ENCODE measurements around the gene ESRRA. TPM values are rescaled to one million over a fixed set of nuclear protein-coding genes. Genes with fewer than 3 reads are reported as not detected.

The ESRRA gene
- total RNA-seq, 3 donors from 2014 or later (not counting 1 experiment from before 2014, with no cell fraction given): 47.1 to 51.3 (median 50.0) TPM

DNA sequence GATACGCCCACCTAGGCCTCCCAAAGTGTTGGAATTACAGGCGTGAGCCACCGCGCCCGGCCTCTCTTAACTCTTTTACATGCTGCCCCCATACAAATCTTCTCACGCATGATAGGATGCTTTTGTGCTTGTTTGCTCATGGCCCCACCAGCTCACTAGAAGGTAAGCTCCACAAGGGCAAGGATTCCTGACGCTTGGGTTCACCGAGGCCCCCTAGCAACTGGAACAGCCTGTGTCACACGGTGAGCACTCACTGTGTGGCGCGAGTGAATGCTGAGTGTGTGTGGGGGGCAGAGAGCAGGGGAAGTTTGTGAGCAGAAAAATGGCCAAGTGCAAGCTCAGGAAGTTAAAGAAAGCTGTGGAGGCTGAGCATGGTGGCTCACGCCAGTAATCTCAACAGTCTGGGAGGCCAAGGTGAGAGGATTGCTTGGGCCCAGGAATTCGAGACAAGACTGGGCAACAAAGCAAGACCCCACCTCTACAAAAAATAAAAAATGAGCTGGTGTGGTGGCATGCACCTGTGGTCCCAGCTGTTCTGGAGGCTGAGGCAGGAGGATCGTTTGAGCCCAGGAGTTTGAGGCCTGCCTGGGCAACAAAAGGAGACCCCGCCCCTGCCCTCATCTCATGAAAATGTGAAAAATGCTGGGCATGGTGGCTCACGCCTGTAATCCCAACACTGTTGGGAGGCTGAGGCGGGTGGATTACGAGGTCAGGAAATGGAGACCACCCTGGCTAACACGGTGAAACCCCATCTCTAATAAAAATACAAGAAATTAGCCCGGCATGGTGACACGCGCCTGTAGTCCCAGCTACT lies 23.2 kb upstream of the ESRRA start:
- H3K27ac Mint-ChIP-seq: peak overlapping the region; percentile 94 to 96
- intact Hi-C loops (cut with micrococcal nuclease): no loop called here
- TF ChIP-seq, protein P1, sequence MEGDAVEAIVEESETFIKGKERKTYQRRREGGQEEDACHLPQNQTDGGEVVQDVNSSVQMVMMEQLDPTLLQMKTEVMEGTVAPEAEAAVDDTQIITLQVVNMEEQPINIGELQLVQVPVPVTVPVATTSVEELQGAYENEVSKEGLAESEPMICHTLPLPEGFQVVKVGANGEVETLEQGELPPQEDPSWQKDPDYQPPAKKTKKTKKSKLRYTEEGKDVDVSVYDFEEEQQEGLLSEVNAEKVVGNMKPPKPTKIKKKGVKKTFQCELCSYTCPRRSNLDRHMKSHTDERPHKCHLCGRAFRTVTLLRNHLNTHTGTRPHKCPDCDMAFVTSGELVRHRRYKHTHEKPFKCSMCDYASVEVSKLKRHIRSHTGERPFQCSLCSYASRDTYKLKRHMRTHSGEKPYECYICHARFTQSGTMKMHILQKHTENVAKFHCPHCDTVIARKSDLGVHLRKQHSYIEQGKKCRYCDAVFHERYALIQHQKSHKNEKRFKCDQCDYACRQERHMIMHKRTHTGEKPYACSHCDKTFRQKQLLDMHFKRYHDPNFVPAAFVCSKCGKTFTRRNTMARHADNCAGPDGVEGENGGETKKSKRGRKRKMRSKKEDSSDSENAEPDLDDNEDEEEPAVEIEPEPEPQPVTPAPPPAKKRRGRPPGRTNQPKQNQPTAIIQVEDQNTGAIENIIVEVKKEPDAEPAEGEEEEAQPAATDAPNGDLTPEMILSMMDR (IDR thresholded peaks at IDR 0.05): no peak
- no peak overlapping the region for H3K27ac ChIP-seq (ENCODE audit: low read length)
- no peaks in the 10 kb centered on the region for H3K9me3 Mint-ChIP-seq
- peaks cover 12 to 16% of the 10 kb centered on the region in 2 donors for H3K4me1 Mint-ChIP-seq
- peaks cover 7% of the 10 kb centered on the region for H3K36me3 ChIP-seq (ENCODE audit: control insufficient read depth, insufficient read depth, low read length)
- no peaks in the 10 kb centered on the region for H3K27me3 Mint-ChIP-seq (ENCODE audit: low read depth in 2 of 2)
- DNase-seq (no peak), ATAC-seq (no peak)
- no peak overlapping the region for H3K4me3 ChIP-seq (ENCODE audit: low read length)
- no peak overlapping the region for H3K4me3 Mint-ChIP-seq
- peaks cover 22% of the 10 kb centered on the region for H3K4me1 ChIP-seq (ENCODE audit: control insufficient read depth, insufficient read depth, low read length)
- 96% methylated on average over 21 of the region's 22 CpGs for WGBS (ENCODE audit: insufficient coverage)
- no peaks in the 10 kb centered on the region for H3K36me3 Mint-ChIP-seq
- H3K9me3 ChIP-seq (ENCODE audit: control insufficient read depth, insufficient read depth, low read length): no peaks in the 10 kb centered on the region
- H3K27me3 ChIP-seq (ENCODE audit: control insufficient read depth, insufficient read depth, low read length): no peaks in the 10 kb centered on the region

DNA sequence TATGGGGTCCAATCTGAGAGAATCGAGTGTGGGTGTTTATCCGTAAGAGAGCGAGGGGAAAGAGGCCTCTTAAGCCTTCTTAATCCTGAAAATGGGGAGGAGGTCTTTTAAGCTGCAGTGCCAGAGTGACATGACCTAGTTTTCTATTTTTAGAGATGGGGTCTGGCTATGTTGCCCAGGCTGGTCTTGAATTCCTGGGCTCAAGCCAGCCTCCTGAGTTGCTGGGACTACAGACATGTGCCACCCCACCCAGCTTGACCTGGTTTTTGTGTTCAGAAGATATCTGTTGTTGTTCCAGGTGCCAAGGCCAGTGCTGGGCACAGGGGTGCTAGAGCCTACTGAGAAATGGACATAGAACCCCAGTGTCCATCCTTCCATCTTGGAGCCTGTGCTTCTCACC lies 22.2 kb upstream of the ESRRA start:
- H3K9me3 Mint-ChIP-seq: no peaks in the 10 kb centered on the region
- no peaks in the 10 kb centered on the region for H3K27me3 Mint-ChIP-seq (ENCODE audit: low read depth in 2 of 2)
- no peaks in the 10 kb centered on the region for H3K36me3 Mint-ChIP-seq
- TF ChIP-seq, protein P1 (IDR thresholded peaks at IDR 0.05): no peak
- 93% methylated on average over 3 of the region's 3 CpGs for WGBS (ENCODE audit: insufficient coverage)
- Histone ChIP-seq H3K36me3 (ENCODE audit: control insufficient read depth, insufficient read depth, low read length) (peaks cover 7% of the 10 kb centered on the region), H3K27ac (ENCODE audit: low read length) (no peak overlapping the region), H3K4me1 (ENCODE audit: control insufficient read depth, insufficient read depth, low read length) (peaks cover 22% of the 10 kb centered on the region), H3K4me3 (ENCODE audit: low read length) (no peak overlapping the region), H3K9me3 (ENCODE audit: control insufficient read depth, insufficient read depth, low read length) (no peaks in the 10 kb centered on the region), H3K27me3 (ENCODE audit: control insufficient read depth, insufficient read depth, low read length) (no peaks in the 10 kb centered on the region)
- no peak for ATAC-seq
- H3K27ac Mint-ChIP-seq: peak overlapping the region; percentile 94 to 96
- H3K4me3 Mint-ChIP-seq: peak overlapping the region; percentile 56
- intact Hi-C loops (cut with micrococcal nuclease): no loop called here
- no peak for DNase-seq
- H3K4me1 Mint-ChIP-seq: peaks cover 12 to 16% of the 10 kb centered on the region in 2 donors

DNA sequence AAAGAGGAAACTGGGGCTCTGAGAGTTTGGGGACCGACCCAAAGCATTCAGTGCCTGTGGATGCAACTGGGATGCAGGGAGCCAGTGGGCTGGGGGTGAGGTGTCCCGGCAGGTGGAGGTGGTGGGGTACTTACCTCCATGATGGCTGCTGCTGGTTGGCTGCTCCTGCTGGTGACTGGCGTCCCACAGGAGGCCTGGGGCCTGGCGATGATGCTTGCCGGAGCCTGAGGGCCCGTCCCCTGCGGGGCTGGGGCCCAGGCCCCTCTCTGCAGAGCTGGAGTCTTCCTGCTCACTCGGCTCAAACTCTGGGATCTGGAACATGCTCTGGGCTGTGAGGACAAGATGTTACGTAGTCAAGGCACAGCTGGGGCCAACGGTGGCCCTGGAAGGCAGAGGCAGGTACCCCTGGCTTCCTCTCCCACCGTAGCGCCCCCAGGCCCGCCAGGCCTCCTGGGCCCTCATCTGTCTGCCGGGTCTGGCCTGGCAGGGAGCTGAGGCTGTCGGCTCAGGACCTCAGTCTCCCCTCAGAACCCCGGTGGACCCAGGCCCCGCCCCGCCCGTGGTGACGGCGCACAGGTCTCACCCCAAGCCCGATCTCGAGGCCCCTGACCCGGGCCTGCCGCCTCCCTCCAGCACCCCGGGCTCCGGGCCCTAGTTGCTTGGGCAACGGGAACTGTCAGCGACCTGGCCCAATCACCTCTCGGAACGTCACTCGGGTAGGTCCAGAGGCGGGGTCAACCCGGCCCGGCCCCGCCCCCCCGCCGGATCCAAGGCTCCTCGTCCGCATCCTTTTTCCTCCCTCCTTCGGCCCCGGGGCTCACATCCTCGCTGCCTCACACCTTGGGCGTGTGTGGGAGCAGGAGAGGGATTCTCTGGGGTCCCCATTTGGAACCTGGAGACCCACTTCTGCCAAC lies 21.0 kb upstream of the ESRRA start, which contains the start of gene BAD:
Gene BAD, minus strand, starts transcription at position 618 of the 914 bp plus-strand sequence. Its CDS starts 297 bp downstream, at position 321.
- H3K4me3 Mint-ChIP-seq: peak within 1 kb of the TSS; percentile 93
- H3K9me3 Mint-ChIP-seq: no peaks in the 10 kb centered on the region
- Histone ChIP-seq H3K36me3 (ENCODE audit: control insufficient read depth, insufficient read depth, low read length) (no peaks in the 10 kb centered on the region), H3K4me1 (ENCODE audit: control insufficient read depth, insufficient read depth, low read length) (peaks cover 22% of the 10 kb centered on the region), H3K4me3 (ENCODE audit: low read length) (peak within 1 kb of the TSS; percentile 87), H3K27me3 (ENCODE audit: control insufficient read depth, insufficient read depth, low read length) (no peaks in the 10 kb centered on the region), H3K9me3 (ENCODE audit: control insufficient read depth, insufficient read depth, low read length) (no peaks in the 10 kb centered on the region), H3K27ac (ENCODE audit: low read length) (peak within 1 kb of the TSS; percentile 99)
- DNase-seq (peak; percentile 84 to 94), ATAC-seq (peak; percentile 76 to 90 (median 78))
- intact Hi-C loops (cut with micrococcal nuclease): loop anchor here (1.0 kb wide), 1 partner anchor 77 kb away; no protein-coding TSS in a partner anchor
- no peaks in the 10 kb centered on the region for H3K27me3 Mint-ChIP-seq (ENCODE audit: low read depth in 2 of 2)
- peaks cover 12 to 16% of the 10 kb centered on the region in 2 donors for H3K4me1 Mint-ChIP-seq
- 4% methylated on average over 43 of the region's 44 CpGs for WGBS (ENCODE audit: insufficient coverage)
- TF ChIP-seq, protein P1 (IDR thresholded peaks at IDR 0.05): no peak
- no peaks in the 10 kb centered on the region for H3K36me3 Mint-ChIP-seq
- H3K27ac Mint-ChIP-seq: peak within 1 kb of the TSS; percentile 94 to 96
